HepG2 (cell line): Measurements from ENCODE around the gene PTCRA. TPM values are rescaled to one million over a fixed set of nuclear protein-coding genes. Genes with fewer than 3 reads are reported as not detected.
A peak's percentile ranks its signal among the peaks of the same experiment; 100 is the strongest.

Experiments
- BHLHE40 ChIP-seq: IDR thresholded peaks from 2 replicates; pipeline ENCODE4 v1.6.1; 2011; ENCODE audit warnings: low read length, improper control_type of control experiment
- CC2D1A ChIP-seq: sonication (generic); formaldehyde crosslinking; IDR thresholded peaks from 2 replicates; pipeline ENCODE4 v1.8.1; 2023; ENCODE audit warnings: mild to moderate bottlenecking, missing genetic modification reagents
- CENPX ChIP-seq: sonication (generic); formaldehyde crosslinking; IDR thresholded peaks from 2 replicates; pipeline ENCODE4 v1.9.0; 2021; ENCODE audit warnings: mild to moderate bottlenecking, missing genetic modification reagents, moderate library complexity
- CREM ChIP-seq, 2 experiments: sonication (generic) in 1 of 2; formaldehyde crosslinking in 1 of 2; IDR thresholded peaks; 2 replicates each; pipeline versions ENCODE4 v1.4.0 to v1.6.1; 2016 to 2020; ENCODE audit warnings: antibody characterized with exemption in 1 of 2, mild to moderate bottlenecking in 1 of 2, missing genetic modification reagents in 1 of 2
- FLYWCH1 ChIP-seq: sonication (generic); formaldehyde crosslinking; IDR thresholded peaks from 2 replicates; pipeline ENCODE4 v1.8.1; 2023; ENCODE audit warnings: mild to moderate bottlenecking, missing genetic modification reagents
- FOXM1 ChIP-seq: sonication (generic); formaldehyde crosslinking; IDR thresholded peaks from 2 replicates; pipeline ENCODE4 v1.5.0; 2020; ENCODE audit warnings: missing genetic modification reagents
- KLF11 ChIP-seq: IDR thresholded peaks from 2 replicates; pipeline ENCODE4 v1.6.1; 2016; ENCODE audit warnings: missing compliant biosample characterization
- MATR3 ChIP-seq: sonication (generic); formaldehyde crosslinking; IDR thresholded peaks from 2 replicates; pipeline ENCODE4 v1.4.0; 2020; ENCODE audit warnings: missing genetic modification reagents
- NR2F2 ChIP-seq: IDR thresholded peaks from 2 replicates; pipeline ENCODE4 v1.6.1; 2012; ENCODE audit warnings: low read depth, inconsistent platforms, borderline replicate concordance
- SIN3B ChIP-seq: fragments of 150-350 bp; IDR thresholded peaks from 2 replicates; pipeline ENCODE4 v1.6.1; 2014; ENCODE audit warnings: low read length
- ZFP62 ChIP-seq: sonication (generic); formaldehyde crosslinking; IDR thresholded peaks from 2 replicates; pipeline ENCODE4 v1.4.0; 2020; ENCODE audit warnings: missing genetic modification reagents
- polyA plus RNA-seq, 8 experiments: library from polyadenylated mRNA; depleted of rRNA in 3 of 8; stranded (reverse) in 7 of 8; unstranded in 1 of 8; fragments of >200 nt; fragmentation: Illumina TruSeq in 4 of 8; extraction: Trizol in 4 of 8; gene quantifications; 2 replicates each; pipeline versions ENCODE4 v1.2.1 to v1.2.3, GENCODE V29; 2011 to 2016; ENCODE audit warnings: low read depth in 4 of 8, missing spikeins in 1 of 8, mixed read lengths in 1 of 8; ENCODE audit not compliant: insufficient read depth in 1 of 8
- total RNA-seq, 5 experiments: library from RNA; depleted of rRNA; stranded (reverse); fragments of >200 nt; fragmentation: Illumina TruSeq; extraction: Trizol; gene quantifications; 2 replicates each; pipeline ENCODE4 v1.2.3, GENCODE V29; 2016; ENCODE audit warnings: low read depth in 1 of 5
- TF ChIP-seq, protein P1 (sequence below): sonication (generic); formaldehyde crosslinking; conservative IDR thresholded peaks from 2 replicates; pipeline ENCODE4 v1.4.0; 2020; ENCODE audit warnings: missing genetic modification reagents
- TF ChIP-seq, protein P2 (sequence below): sonication (generic); formaldehyde crosslinking; IDR thresholded peaks from 2 replicates; pipeline ENCODE4 v1.4.0; 2020; ENCODE audit warnings: missing genetic modification reagents, borderline replicate concordance
- TF ChIP-seq, protein P3 (sequence below): sonication (generic); formaldehyde crosslinking; IDR thresholded peaks from 2 replicates; pipeline ENCODE4 v1.4.0; 2020; ENCODE audit warnings: missing genetic modification reagents, borderline replicate concordance
- TF ChIP-seq, protein P4 (sequence below): fragments of 450-650 bp; IDR thresholded peaks from 2 replicates; pipeline ENCODE4 v1.6.1; 2017; ENCODE audit warnings: mild to moderate bottlenecking
- TF ChIP-seq, protein P5 (sequence below): IDR thresholded peaks from 2 replicates; pipeline ENCODE4 v1.6.1; 2016; ENCODE audit warnings: missing biosample characterization, missing genetic modification reagents, low read depth

The PTCRA gene
- total and polyA plus RNA-seq, 2 of the 13 experiments (the other 11 are each of a cell fraction or from before 2014, with no cell fraction given) = not detected

DNA sequence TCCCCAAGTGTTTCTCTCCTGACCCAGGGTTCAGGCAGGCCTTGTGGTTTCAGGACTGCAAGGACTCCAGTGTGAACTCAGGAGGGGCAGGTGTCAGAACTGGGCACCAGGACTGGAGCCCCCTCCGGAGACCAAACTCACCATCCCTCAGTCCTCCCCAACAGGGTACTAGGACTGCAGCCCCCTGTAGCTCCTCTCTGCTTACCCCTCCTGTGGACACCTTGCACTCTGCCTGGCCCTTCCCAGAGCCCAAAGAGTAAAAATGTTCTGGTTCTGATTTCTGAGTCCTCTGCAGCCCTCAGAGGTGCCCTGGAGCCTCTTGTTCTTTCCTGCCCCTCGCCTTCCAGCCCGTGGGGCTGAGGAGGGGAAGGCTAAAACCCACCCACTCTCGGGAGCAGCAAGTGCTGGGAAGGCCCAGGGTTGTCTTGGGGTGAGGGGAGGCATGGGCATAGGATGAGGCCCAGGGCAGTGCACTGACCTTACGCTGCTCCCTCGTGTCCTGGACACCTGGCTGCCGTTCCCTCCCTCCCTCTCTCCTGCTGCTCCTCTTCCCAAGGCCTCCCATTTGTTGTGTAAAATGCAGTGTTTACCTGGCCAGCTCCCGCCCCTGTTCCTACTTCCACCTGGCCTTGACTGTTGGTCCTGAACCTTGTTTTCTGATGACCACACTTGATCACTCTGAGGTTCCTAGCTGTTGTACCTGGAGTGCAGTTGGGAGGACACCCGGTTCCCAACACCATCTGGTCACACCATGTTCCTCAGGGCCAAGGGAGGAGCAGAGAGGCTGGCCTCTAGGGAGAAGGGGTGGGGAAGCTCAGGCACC, 23.3 kb downstream of the PTCRA start (continued):
- no peak for TF ChIP-seq ZFP62 (CRISPR knock-in tag)
- no peak for TF ChIP-seq BHLHE40
- TF ChIP-seq FOXM1 = no peak
- peak; percentile 66; the same call in 1 of the 2 replicates for TF ChIP-seq NR2F2
- TF ChIP-seq MATR3 (CRISPR knock-in tag) = no peak
- TF ChIP-seq SIN3B = no peak
- TF ChIP-seq CREM (IDR thresholded peaks at IDR 0.05) = peak; percentile 64; the same call in 1 of the 2 replicates
- no peak for TF ChIP-seq CREM (CRISPR knock-in tag; IDR thresholded peaks at IDR 0.05)
- TF ChIP-seq, protein P1, sequence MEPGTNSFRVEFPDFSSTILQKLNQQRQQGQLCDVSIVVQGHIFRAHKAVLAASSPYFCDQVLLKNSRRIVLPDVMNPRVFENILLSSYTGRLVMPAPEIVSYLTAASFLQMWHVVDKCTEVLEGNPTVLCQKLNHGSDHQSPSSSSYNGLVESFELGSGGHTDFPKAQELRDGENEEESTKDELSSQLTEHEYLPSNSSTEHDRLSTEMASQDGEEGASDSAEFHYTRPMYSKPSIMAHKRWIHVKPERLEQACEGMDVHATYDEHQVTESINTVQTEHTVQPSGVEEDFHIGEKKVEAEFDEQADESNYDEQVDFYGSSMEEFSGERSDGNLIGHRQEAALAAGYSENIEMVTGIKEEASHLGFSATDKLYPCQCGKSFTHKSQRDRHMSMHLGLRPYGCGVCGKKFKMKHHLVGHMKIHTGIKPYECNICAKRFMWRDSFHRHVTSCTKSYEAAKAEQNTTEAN = no peak; the same call in 1 of the 2 replicates
- peak; percentile 73; the same call in 1 of the 2 replicates for TF ChIP-seq CC2D1A (CRISPR knock-in tag)
- TF ChIP-seq, protein P2, sequence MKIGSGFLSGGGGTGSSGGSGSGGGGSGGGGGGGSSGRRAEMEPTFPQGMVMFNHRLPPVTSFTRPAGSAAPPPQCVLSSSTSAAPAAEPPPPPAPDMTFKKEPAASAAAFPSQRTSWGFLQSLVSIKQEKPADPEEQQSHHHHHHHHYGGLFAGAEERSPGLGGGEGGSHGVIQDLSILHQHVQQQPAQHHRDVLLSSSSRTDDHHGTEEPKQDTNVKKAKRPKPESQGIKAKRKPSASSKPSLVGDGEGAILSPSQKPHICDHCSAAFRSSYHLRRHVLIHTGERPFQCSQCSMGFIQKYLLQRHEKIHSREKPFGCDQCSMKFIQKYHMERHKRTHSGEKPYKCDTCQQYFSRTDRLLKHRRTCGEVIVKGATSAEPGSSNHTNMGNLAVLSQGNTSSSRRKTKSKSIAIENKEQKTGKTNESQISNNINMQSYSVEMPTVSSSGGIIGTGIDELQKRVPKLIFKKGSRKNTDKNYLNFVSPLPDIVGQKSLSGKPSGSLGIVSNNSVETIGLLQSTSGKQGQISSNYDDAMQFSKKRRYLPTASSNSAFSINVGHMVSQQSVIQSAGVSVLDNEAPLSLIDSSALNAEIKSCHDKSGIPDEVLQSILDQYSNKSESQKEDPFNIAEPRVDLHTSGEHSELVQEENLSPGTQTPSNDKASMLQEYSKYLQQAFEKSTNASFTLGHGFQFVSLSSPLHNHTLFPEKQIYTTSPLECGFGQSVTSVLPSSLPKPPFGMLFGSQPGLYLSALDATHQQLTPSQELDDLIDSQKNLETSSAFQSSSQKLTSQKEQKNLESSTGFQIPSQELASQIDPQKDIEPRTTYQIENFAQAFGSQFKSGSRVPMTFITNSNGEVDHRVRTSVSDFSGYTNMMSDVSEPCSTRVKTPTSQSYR = peak; percentile 49; the same call in 1 of the 2 replicates
- TF ChIP-seq, protein P3, sequence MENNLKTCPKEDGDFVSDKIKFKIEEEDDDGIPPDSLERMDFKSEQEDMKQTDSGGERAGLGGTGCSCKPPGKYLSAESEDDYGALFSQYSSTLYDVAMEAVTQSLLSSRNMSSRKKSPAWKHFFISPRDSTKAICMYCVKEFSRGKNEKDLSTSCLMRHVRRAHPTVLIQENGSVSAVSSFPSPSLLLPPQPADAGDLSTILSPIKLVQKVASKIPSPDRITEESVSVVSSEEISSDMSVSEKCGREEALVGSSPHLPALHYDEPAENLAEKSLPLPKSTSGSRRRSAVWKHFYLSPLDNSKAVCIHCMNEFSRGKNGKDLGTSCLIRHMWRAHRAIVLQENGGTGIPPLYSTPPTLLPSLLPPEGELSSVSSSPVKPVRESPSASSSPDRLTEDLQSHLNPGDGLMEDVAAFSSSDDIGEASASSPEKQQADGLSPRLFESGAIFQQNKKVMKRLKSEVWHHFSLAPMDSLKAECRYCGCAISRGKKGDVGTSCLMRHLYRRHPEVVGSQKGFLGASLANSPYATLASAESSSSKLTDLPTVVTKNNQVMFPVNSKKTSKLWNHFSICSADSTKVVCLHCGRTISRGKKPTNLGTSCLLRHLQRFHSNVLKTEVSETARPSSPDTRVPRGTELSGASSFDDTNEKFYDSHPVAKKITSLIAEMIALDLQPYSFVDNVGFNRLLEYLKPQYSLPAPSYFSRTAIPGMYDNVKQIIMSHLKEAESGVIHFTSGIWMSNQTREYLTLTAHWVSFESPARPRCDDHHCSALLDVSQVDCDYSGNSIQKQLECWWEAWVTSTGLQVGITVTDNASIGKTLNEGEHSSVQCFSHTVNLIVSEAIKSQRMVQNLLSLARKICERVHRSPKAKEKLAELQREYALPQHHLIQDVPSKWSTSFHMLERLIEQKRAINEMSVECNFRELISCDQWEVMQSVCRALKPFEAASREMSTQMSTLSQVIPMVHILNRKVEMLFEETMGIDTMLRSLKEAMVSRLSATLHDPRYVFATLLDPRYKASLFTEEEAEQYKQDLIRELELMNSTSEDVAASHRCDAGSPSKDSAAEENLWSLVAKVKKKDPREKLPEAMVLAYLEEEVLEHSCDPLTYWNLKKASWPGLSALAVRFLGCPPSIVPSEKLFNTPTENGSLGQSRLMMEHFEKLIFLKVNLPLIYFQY (CRISPR knock-in tag) = peak; percentile 57; the same call in 1 of the 2 replicates
- TF ChIP-seq KLF11 (CRISPR knock-in tag) = 0 out of 2 replicates have a peak, but pooled peaks have one; percentile 56
- TF ChIP-seq FLYWCH1 (CRISPR knock-in tag) = peak; percentile 87
- TF ChIP-seq, protein P4, sequence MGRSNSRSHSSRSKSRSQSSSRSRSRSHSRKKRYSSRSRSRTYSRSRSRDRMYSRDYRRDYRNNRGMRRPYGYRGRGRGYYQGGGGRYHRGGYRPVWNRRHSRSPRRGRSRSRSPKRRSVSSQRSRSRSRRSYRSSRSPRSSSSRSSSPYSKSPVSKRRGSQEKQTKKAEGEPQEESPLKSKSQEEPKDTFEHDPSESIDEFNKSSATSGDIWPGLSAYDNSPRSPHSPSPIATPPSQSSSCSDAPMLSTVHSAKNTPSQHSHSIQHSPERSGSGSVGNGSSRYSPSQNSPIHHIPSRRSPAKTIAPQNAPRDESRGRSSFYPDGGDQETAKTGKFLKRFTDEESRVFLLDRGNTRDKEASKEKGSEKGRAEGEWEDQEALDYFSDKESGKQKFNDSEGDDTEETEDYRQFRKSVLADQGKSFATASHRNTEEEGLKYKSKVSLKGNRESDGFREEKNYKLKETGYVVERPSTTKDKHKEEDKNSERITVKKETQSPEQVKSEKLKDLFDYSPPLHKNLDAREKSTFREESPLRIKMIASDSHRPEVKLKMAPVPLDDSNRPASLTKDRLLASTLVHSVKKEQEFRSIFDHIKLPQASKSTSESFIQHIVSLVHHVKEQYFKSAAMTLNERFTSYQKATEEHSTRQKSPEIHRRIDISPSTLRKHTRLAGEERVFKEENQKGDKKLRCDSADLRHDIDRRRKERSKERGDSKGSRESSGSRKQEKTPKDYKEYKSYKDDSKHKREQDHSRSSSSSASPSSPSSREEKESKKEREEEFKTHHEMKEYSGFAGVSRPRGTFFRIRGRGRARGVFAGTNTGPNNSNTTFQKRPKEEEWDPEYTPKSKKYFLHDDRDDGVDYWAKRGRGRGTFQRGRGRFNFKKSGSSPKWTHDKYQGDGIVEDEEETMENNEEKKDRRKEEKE = no peak
- no peak for TF ChIP-seq CENPX (CRISPR knock-in tag)
- TF ChIP-seq, protein P5, sequence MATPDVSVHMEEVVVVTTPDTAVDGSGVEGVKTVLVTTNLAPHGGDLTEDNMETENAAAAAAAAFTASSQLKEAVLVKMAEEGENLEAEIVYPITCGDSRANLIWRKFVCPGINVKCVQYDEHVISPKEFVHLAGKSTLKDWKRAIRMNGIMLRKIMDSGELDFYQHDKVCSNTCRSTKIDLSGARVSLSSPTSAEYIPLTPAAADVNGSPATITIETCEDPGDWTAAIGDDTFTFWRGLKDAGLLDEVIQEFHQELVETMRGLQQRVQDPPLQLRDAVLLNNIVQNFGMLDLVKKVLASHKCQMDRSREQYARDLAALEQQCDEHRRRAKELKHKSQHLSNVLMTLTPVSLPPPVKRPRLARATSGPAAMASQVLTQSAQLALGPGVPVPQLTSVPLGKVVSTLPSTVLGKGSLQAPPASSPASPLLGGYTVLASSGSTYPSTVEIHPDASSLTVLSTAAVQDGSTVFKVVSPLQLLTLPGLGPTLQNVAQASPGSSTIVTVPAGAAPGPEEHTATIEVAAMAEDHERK (CRISPR knock-in tag) = no peak
